Activated naive CD4-positive, alpha-beta T cell treated with anti-CD3 and anti-CD28 coated beads, Interleukin-2, amount 10 ng/mL, durations not matched to agents 7 days and 5 days (primary cell): ENCODE results near the gene SNX9.
"Not testable (repeated sequence)": the region's sequence is repeated elsewhere in the genome, so short reads cannot be mapped to it uniquely, and the experiment has no call there.

Experiments used
- CTCF ChIA-PET: fragments of 350-600 bp; sonication (Branson Sonifier 250); formaldehyde crosslinking; loops from one replicate; lab custom pipeline; 2021; ENCODE audit warnings: antibody characterized with exemption; lab: Charles Lee
- DNase-seq: peaks from one replicate; pipeline ENCODE4 v3.0.0-alpha.2; 2020
- H3K27ac Mint-ChIP-seq: one replicate; pipeline ENCODE4 v1.8.0; 2021; ENCODE audit warnings: mild to moderate bottlenecking, moderate library complexity, mixed read lengths
- H3K27me3 Mint-ChIP-seq: one replicate; pipeline ENCODE4 v1.8.0; 2021; ENCODE audit warnings: mild to moderate bottlenecking, mixed read lengths
- H3K36me3 Mint-ChIP-seq: one replicate; pipeline ENCODE4 v1.8.0; 2021; ENCODE audit warnings: mixed read lengths
- H3K4me1 Mint-ChIP-seq: one replicate; pipeline ENCODE4 v1.8.0; 2021; ENCODE audit warnings: mixed read lengths
- H3K4me3 Mint-ChIP-seq: one replicate; pipeline ENCODE4 v1.8.0; 2021; ENCODE audit warnings: mild to moderate bottlenecking, moderate library complexity, mixed read lengths
- H3K9me3 Mint-ChIP-seq: one replicate; pipeline ENCODE4 v1.8.0; 2021; ENCODE audit warnings: mixed read lengths

Gene SNX9

DNA sequence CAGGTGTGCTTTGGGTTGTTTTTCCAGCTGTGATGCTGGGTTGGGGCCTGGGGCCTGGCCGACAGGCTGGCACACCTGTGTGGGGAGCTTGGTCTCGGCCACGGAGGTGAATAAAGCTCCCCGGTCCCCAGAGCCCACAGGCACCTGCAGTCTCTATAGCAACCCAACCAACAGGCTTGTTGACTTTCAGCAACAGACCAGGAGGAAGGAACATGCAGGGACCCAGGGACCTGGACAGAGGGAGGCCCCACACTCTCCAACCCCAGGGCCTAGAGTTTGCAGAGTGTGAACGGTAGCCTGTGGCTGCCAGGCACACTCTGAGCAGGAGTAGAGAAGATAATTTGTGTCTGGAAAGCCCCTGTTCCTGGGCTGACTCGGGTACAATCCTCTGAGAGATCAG, 144.0 kb downstream of the SNX9 start:
- Mint-ChIP-seq H3K4me3 (no peak overlapping the region), H3K27me3 (peaks cover 24% of the 10 kb centered on the region), H3K27ac (no peak overlapping the region), H3K36me3 (peaks cover 13% of the 10 kb centered on the region), H3K9me3 (peaks cover 3% of the 10 kb centered on the region), H3K4me1 (peaks cover 22% of the 10 kb centered on the region)
- CTCF ChIA-PET: no interaction called here
- no peak for DNase-seq

DNA sequence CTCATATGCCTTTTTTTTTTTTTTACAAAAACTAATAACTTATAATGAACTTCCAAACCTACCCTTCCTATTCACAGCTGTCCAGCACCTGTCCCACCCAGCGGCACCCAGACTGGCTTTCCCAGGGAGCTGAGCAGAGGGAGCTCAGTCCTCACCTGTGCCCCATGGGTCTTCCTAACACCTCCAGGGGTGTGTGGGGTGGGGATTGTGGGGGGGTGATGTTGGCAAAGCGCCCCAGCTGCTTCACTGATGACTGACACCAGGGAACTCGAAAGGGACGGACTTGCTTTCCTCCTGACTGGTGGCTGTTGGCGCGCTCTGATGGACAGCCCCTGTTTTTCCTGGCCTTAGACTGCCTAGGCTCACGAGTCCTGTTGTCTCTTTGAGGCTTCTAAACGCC, 144.4 kb downstream of the SNX9 start:
- Mint-ChIP-seq H3K4me1 (peaks cover 18% of the 10 kb centered on the region), H3K27ac (no peak overlapping the region), H3K4me3 (no peak overlapping the region), H3K9me3 (peaks cover 3% of the 10 kb centered on the region), H3K27me3 (peaks cover 28% of the 10 kb centered on the region), H3K36me3 (peaks cover 12% of the 10 kb centered on the region)
- no peak for DNase-seq
- CTCF ChIA-PET: no interaction called here

DNA sequence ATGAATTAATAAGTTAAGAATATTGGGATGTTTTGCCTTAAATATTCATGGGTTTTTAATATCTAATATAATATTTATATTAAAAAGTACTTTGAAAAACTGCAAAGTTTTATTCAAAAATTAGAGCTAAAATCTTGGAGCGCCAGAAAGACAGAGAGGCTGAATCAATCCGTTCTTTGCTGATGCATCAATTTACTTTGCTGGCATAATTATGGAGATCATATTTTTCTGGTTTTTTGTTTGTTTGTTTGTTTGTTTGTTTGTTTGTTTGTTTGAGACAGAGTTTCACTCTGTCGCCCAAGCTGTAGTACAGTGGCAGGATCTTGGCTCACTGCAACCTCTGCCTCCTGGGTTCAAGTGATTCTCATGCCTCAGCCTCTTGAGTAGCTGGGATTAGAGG, 149.1 kb downstream of the SNX9 start:
- DNase-seq, H3K9me3 Mint-ChIP-seq, H3K36me3 Mint-ChIP-seq, H3K4me1 Mint-ChIP-seq, CTCF ChIA-PET, H3K27ac Mint-ChIP-seq, H3K4me3 Mint-ChIP-seq: not testable (repeated sequence)
- H3K27me3 Mint-ChIP-seq: peaks cover 48% of the 10 kb centered on the region

DNA sequence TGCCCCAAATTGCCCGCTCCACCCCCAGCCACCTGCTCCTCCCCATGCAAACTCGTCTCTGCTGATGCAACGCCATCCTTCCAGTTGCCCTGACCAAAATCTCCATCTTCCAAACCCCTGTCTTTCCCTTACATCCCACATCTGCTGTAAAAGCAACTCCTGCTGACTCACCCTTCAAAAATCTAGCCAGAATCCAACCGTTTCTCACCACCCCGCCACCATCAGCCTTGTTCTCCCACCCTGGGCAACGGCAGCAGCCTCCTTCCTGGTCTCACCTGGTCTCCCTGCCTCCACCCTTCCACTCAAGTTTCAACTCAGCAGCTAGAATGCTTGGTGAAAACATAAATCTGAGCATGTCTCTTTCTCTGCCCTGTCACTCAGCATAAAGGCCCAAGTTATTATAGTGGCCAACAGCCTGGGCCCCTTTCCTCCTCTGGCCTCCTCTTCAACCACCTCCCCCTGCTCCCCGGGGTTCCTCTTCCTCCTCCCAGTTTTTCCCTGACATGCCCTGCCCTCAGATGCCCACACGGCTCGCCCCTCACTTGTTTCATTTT, 151.4 kb downstream of the SNX9 start:
- CTCF ChIA-PET: no interaction called here
- no peak for DNase-seq
- Mint-ChIP-seq H3K4me3 (no peak overlapping the region), H3K36me3 (no peaks in the 10 kb centered on the region), H3K9me3 (no peaks in the 10 kb centered on the region), H3K4me1 (peaks cover 6% of the 10 kb centered on the region), H3K27me3 (peaks cover 69% of the 10 kb centered on the region), H3K27ac (no peak overlapping the region)

DNA sequence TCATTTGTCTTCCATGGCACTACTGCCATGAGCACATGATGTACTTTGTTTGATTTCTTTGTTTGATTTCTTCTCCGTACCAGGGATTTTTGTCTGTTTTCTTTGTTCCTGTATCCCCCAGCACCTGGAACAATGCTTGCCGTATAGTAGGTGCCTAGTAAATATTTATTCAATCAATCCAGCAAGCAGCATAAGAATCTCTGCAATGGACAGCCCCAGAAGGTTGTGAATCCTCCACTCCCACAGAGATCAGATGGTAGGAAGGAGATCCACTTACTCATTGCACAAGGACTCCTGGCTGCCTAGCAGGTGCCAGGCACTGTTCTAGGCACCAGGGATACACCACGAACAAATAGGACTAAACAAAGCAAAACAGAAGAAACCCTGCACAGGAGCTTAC, 151.9 kb downstream of the SNX9 start:
- Mint-ChIP-seq H3K9me3 (no peaks in the 10 kb centered on the region), H3K27ac (no peak overlapping the region), H3K4me3 (no peak overlapping the region), H3K36me3 (no peaks in the 10 kb centered on the region), H3K27me3 (peaks cover 74% of the 10 kb centered on the region), H3K4me1 (peaks cover 12% of the 10 kb centered on the region)
- CTCF ChIA-PET: interaction anchor here (1.5 kb wide), 1 partner anchor 51 kb away, joined by 4 read pairs; no protein-coding TSS in a partner anchor
- no peak for DNase-seq

DNA sequence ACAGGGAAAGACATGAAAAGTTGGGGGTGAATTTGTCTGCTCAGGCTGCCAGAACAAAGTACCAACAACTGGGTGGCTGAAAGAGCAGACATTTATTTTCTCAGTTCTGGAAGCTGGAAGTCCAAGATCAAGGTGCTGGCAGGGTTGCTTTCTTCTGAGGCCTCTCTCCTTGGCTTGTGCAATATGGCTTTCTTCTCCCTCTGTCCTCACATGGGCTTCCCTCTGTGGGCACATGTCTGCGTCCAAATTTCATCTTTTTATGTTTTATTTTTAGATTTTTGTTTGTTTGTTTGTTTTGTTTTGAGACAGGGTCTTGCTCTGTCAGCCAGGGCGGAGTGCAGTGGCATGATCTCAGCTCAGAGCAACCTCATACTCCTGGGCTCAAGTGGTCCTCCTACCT, 152.4 kb downstream of the SNX9 start:
- Mint-ChIP-seq H3K4me3 (no peak overlapping the region), H3K4me1 (peaks cover 17% of the 10 kb centered on the region), H3K27ac (no peak overlapping the region), H3K9me3 (no peaks in the 10 kb centered on the region), H3K27me3 (peaks cover 74% of the 10 kb centered on the region), H3K36me3 (no peaks in the 10 kb centered on the region)
- CTCF ChIA-PET: interaction anchor here (1.5 kb wide), 1 partner anchor 51 kb away, joined by 4 read pairs; no protein-coding TSS in a partner anchor
- DNase-seq: no peak

DNA sequence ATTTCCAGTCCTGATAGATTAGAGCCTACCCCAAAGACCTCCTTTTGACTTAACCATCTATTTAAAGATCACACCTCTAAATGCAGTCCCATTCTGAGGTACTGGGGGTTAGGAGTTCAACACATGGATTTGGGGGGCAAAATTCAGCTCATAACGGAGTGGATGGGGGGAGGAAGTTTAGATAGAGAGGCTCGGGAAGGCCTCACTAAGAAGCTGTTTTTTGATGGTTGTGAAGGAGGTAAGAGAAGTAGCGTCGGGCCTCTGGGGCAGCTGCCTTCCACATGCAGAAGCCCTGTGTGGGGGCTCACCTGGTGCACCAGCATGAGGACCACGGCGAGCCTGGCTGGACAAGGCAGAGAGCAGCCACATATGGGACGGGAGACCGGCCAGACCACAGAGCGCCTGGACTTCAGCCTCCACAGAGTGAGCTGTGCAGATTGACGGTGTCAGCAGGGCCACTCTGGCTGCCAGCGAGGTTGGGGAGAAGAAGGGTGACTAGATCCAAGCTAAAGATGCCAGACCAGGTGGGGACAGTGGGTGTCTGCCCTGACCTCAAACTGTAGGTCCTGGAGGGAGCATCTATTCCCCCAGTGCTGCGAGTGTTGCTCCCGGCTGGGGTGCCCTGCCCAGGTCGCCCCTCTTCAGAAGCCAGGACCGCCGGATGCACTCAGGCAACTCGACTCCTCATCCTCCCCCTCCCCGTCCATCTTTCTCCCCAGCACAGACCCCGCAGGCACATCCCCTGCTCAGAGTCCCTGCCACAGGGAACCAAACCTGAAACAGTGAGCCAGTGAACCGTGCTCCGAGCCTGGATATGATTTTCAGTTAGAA, 153.5 kb downstream of the SNX9 start:
- Mint-ChIP-seq H3K27me3 (peaks cover 73% of the 10 kb centered on the region), H3K9me3 (no peaks in the 10 kb centered on the region), H3K27ac (no peak overlapping the region), H3K4me1 (peaks cover 25% of the 10 kb centered on the region), H3K36me3 (no peaks in the 10 kb centered on the region), H3K4me3 (no peak overlapping the region)
- no peak for DNase-seq
- CTCF ChIA-PET: interaction anchor here (1.5 kb wide), 1 partner anchor 50 kb away, joined by 4 read pairs; no protein-coding TSS in a partner anchor

DNA sequence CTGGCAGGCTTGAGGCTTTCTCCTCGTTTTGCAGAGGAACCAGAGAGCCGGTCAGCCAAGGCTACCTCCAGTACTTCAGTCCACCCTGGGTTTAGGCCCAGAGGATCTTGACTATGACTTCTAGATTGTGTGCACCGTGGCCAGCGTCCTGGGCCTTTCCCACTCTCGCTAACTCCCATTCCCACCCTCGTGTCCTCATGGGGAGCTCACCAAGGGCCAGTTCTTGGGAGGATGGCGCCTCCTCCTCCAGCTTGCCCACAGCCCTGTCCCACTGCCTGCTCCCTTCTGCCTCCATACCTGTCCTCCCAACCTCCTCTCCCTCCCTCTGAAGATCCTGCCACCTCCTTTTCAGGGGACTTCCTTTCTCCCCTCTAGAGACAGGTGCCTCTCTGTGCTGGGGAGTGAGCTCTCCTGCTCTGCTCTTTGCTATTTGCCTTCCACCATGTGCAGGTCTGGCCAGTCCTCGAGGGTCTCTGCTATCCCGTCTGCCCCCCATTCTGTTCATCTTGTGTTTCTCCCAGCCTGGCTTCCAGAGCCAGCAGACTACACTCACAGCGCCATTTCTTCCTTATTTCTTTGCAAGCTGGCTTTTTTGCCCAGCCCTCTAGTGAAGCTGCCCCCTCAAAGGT, 154.2 kb downstream of the SNX9 start:
- no peak for DNase-seq
- no peaks in the 10 kb centered on the region for H3K36me3 Mint-ChIP-seq
- no peaks in the 10 kb centered on the region for H3K9me3 Mint-ChIP-seq
- H3K27me3 Mint-ChIP-seq: peaks cover 69% of the 10 kb centered on the region
- no peak overlapping the region for H3K4me3 Mint-ChIP-seq
- peaks cover 25% of the 10 kb centered on the region for H3K4me1 Mint-ChIP-seq
- H3K27ac Mint-ChIP-seq: no peak overlapping the region
- CTCF ChIA-PET: no interaction called here

DNA sequence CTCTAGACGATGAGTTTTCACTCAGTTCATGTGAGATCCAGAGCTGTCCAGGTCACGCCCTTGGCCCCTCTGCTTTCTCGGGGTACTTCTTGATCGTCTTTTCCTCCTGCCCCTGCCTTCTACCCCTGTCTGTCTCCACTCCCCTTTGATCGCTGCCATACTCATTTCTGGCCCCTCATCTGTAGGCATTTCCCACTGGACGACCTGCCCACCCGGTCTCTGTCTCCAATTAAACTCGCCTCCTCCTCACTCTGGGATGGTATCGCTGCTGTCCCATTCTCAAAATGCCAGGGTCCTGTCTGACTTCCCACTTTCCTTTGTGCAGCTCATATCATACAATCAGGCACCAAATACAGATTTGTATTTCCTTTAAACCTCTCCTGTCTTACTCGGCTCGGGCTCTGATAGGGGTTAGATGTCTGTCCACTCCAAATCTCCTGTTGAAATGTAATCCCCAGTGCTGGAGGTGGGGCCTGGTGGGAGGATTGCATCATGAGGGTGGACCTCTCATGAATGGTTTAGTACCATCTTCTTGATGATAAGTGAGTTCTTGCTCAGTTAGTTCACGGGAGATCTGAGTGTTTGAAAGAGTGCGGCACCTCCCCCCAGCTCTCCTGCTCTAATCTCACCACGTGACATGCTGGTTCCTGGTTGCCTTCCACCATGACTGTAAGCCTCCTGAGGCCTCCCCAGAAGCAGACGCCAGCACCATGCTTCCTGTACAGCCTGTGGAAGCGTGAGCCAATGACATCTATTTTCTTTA, 155.2 kb downstream of the SNX9 start:
- Mint-ChIP-seq H3K27me3 (peaks cover 62% of the 10 kb centered on the region), H3K4me1 (peaks cover 34% of the 10 kb centered on the region), H3K9me3 (no peaks in the 10 kb centered on the region), H3K4me3 (no peak overlapping the region), H3K36me3 (peaks cover 4% of the 10 kb centered on the region), H3K27ac (no peak overlapping the region)
- DNase-seq: no peak
- CTCF ChIA-PET: interaction anchor here (1.3 kb wide), 1 partner anchor 48 kb away, joined by 4 read pairs; no protein-coding TSS in a partner anchor

DNA sequence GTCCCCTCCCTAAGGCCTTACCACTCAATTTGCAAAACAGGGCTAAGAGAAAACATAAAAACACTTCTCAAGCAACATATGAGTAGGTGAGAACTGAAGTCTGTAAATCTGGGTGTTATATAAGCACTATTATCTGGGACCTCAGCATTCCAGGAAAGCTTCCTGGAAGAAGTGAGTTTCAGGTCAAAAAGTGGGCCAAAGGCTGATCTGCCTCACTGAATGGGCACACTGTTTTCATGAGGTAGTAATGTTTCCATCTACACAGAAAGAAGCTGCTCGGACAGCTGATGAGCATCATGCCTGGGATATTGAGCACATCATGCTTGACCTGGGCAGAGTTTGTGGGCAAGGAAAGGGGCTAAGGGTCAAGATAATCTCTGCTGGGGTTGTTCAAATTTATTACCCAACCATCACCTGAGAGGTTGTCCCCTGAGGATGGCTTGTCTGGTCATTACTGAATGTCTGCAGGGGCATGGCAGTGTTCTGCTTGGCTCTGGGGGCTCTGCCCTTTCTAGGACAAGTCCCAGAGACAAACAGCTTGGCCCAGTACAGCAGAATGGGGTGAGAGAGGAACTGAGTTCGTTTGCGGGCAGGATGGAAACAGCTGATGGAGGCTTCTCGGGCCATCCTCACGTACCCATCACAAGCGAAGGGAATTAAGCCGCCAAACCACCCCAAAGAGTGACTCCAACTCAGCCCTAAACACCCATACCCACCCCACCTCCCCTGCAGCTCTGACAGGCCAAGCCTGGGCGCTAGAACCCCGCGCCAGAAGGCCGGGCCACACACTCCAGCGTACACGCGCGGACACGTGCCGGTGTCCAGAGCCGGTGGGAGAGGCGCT, 157.5 kb downstream of the SNX9 start:
- H3K9me3 Mint-ChIP-seq: no peaks in the 10 kb centered on the region
- H3K4me1 Mint-ChIP-seq: peaks cover 56% of the 10 kb centered on the region
- no peak for DNase-seq
- peaks cover 51% of the 10 kb centered on the region for H3K27me3 Mint-ChIP-seq
- H3K27ac Mint-ChIP-seq: no peak overlapping the region
- CTCF ChIA-PET: interaction anchor here (0.6 to 5.5 kb wide), 6 partner anchors 14 to 238 kb away, joined by 3 to 34 read pairs (median 4); no protein-coding TSS in a partner anchor
- peak overlapping the region; percentile 94 for H3K4me3 Mint-ChIP-seq
- peaks cover 5% of the 10 kb centered on the region for H3K36me3 Mint-ChIP-seq

DNA sequence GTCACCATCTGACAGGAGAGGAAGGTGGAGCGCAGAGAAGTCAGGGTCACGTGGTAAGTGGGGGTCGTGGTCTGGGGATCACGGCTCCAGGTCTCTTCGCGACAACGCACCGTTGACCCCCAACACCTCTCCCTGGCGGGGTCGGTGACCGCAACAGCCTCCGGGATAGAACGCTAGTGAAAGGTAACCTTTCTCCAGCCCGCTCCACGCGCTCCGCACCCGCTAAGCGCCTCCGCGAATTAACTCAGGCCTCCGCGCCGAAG, 158.0 kb downstream of the SNX9 start:
- peak overlapping the region; percentile 70 for H3K27ac Mint-ChIP-seq
- CTCF ChIA-PET: interaction anchor here (1.6 to 5.5 kb wide), 3 partner anchors 29 to 217 kb away, joined by 3 to 34 read pairs (median 4); no protein-coding TSS in a partner anchor
- H3K36me3 Mint-ChIP-seq: peaks cover 5% of the 10 kb centered on the region
- H3K4me3 Mint-ChIP-seq: peak overlapping the region; percentile 94
- H3K9me3 Mint-ChIP-seq: no peaks in the 10 kb centered on the region
- DNase-seq: no peak
- H3K4me1 Mint-ChIP-seq: peaks cover 61% of the 10 kb centered on the region
- H3K27me3 Mint-ChIP-seq: peaks cover 50% of the 10 kb centered on the region

DNA sequence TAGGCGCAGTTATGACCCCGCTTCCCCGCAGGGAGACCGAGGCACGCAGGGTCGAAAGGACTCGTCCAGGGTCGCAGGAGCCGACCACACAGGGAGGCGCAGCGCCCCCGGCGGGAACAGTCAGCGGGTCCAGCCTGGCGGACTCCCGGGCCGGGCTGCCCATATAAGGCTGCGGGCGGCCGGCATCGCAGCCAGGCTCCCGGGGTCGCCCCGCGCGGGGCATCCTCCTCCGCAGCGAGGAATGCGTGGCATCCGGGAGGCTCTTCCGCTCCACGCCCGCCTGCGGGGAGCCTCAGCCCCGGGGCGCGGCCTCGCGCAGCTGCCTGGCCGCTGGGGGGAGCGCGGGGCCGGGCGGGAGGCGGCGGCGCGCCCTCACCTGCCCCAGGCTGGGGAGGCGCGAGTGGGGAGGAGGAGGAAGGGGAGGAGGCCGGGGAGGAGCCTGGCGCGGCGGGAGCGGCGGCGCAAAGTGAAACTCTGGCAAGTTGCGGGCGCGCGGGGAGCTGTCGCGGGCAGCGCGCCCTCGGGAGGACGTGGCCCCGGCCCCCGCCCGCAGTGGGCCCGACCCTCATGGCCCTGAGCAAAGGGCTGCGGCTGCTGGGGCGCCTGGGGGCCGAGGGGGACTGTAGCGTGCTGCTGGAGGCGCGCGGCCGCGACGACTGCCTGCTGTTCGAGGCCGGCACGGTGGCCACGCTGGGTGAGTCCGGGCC, 158.5 kb downstream of the SNX9 start, which contains the start of gene SYNJ2:
TSS of gene SYNJ2 (plus strand) at position 469 of the 707 bp plus-strand sequence. CDS start at position 568, 99 bp downstream.
- peak within 1 kb of the TSS; percentile 88 for H3K27ac Mint-ChIP-seq
- peak within 1 kb of the TSS; percentile 94 for H3K4me3 Mint-ChIP-seq
- peaks cover 64% of the 10 kb centered on the region for H3K4me1 Mint-ChIP-seq
- H3K36me3 Mint-ChIP-seq: peaks cover 5% of the 10 kb centered on the region
- H3K27me3 Mint-ChIP-seq: peaks cover 45% of the 10 kb centered on the region
- DNase-seq: peak; percentile 92
- CTCF ChIA-PET: interaction anchor here (0.6 to 5.5 kb wide), 11 partner anchors 12 to 217 kb away, joined by 3 to 34 read pairs (median 4); no protein-coding TSS in a partner anchor
- H3K9me3 Mint-ChIP-seq: no peaks in the 10 kb centered on the region
